HCT116 (cell line): ENCODE measurements around the gene RCAN2. TPM values are rescaled to one million over a fixed set of nuclear protein-coding genes. Genes with fewer than 3 reads are reported as not detected.

Experiments used
- ATAC-seq: fragments of 200-7000 bp; cut with Tn5 transposase; 2 replicates; pipeline ENCODE4 v1.9.1; 2020; ENCODE audit warnings: mild to moderate bottlenecking, moderate library complexity
- BruUV-seq: library from RNA; stranded (reverse); fragments of 400-500 nt; replicated peaks from 2 replicates; lab custom pipeline; 2021; lab: Mats Ljungman, UMichigan
- CTCF ChIA-PET: fragments of 300-600 bp; sonication (Branson Sonifier 250); formaldehyde crosslinking; loops from one replicate; lab custom pipeline; 2021; ENCODE audit warnings: antibody characterized with exemption; lab: Charles Lee
- POLR2A ChIA-PET: fragments of 300-600, 350-600 bp; sonication (Branson Sonifier 250); formaldehyde crosslinking; loops from one replicate; lab custom pipeline; 2021; ENCODE audit warnings: antibody characterized with exemption; lab: Charles Lee
- RAD21 ChIA-PET, 2 experiments: fragments of 300-600 bp; sonication (Branson Sonifier 250); formaldehyde crosslinking; loops; one replicate each; lab custom pipeline; 2023; ENCODE audit warnings: low total read pairs in 2 of 2; ENCODE audit not compliant: uncharacterized antibody in 2 of 2, unreplicated experiment in 2 of 2, low non-redundant PET in 1 of 2; lab: Charles Lee
- DNase-seq: peaks from one replicate; pipeline ENCODE4 v3.0.0-alpha.2; 2010; ENCODE audit warnings: low read depth, low spot score
- H2AFZ ChIP-seq: fragments of 200-600 bp; shearing (Covaris generic), sonication (generic); 2 replicates; pipeline ENCODE4 v1.6.1; 2017; ENCODE audit warnings: low read depth, mixed run types, mixed read lengths, antibody characterized with exemption, low read length; ENCODE audit not compliant: poor library complexity, severe bottlenecking
- H3K27ac ChIP-seq: 2 replicates; pipeline ENCODE4 v1.5.1; 2012; ENCODE audit warnings: low read depth, low read length
- H3K27me3 ChIP-seq: fragments of 200-600 bp; sonication (generic); 2 replicates; pipeline ENCODE4 v1.6.1; 2016; ENCODE audit warnings: mixed run types, low read length, mixed read lengths; ENCODE audit not compliant: insufficient read depth
- H3K36me3 ChIP-seq, 2 experiments: fragments of 200-500 bp in 1 of 2; fragments of 200-600 bp in 1 of 2; sonication (Bioruptor generic) in 1 of 2; sonication (generic) in 1 of 2; 2 replicates each; pipeline versions ENCODE4 v1.5.1 to v1.6.1; 2014 to 2016; ENCODE audit warnings: low read length in 2 of 2, inconsistent platforms in 1 of 2, mixed read lengths in 1 of 2, mixed run types in 1 of 2; ENCODE audit not compliant: insufficient read depth in 2 of 2, control insufficient read depth in 1 of 2
- H3K4me1 ChIP-seq, 2 experiments: fragments of 200-600 bp in 1 of 2; sonication (generic) in 1 of 2; 2 replicates each; pipeline versions ENCODE4 v1.5.1 to v1.6.1; 2012 to 2017; ENCODE audit warnings: low read length in 2 of 2, inconsistent platforms in 1 of 2, mild to moderate bottlenecking in 1 of 2, mixed read lengths in 1 of 2, mixed run types in 1 of 2, moderate library complexity in 1 of 2; ENCODE audit not compliant: insufficient read depth in 2 of 2, control insufficient read depth in 1 of 2
- H3K4me2 ChIP-seq: fragments of 200-600 bp; sonication (generic); 2 replicates; pipeline ENCODE4 v1.6.1; 2017; ENCODE audit warnings: mixed run types, low read length, mixed read lengths
- H3K4me3 ChIP-seq, 2 experiments: fragments of 200-600 bp in 1 of 2; sonication (generic) in 1 of 2; replicated peaks in 1 of 2; 2 replicates each; pipeline ENCODE4 v1.5.1; 2011 to 2016; ENCODE audit warnings: low read length in 2 of 2, control low read depth in 1 of 2, low read depth in 1 of 2, mild to moderate bottlenecking in 1 of 2, mixed read lengths in 1 of 2, mixed run types in 1 of 2
- H3K79me2 ChIP-seq: fragments of 200-600 bp; sonication (generic); 2 replicates; pipeline ENCODE4 v1.6.1; 2017; ENCODE audit warnings: mild to moderate bottlenecking, mixed run types, low read length, moderate library complexity, mixed read lengths; ENCODE audit not compliant: insufficient read depth
- H3K9ac ChIP-seq: fragments of 200-600 bp; sonication (generic); 2 replicates; pipeline ENCODE4 v1.6.1; 2016; ENCODE audit warnings: low read length, mixed read lengths
- H3K9me2 ChIP-seq: fragments of 200-600 bp; sonication (generic), shearing (Covaris generic); 2 replicates; pipeline ENCODE4 v1.6.1; 2017; ENCODE audit warnings: mixed run types, mild to moderate bottlenecking, moderate library complexity; ENCODE audit not compliant: insufficient read depth
- H3K9me3 ChIP-seq, 2 experiments: fragments of 200-500 bp in 1 of 2; fragments of 200-600 bp in 1 of 2; sonication (Bioruptor generic) in 1 of 2; sonication (generic) in 1 of 2; 2 replicates each; pipeline ENCODE4 v1.6.1; 2014 to 2017; ENCODE audit warnings: low read length in 2 of 2, mixed read lengths in 2 of 2, inconsistent platforms in 1 of 2, low read depth in 1 of 2, mild to moderate bottlenecking in 1 of 2, mixed run types in 1 of 2, moderate library complexity in 1 of 2; ENCODE audit not compliant: control insufficient read depth in 1 of 2, insufficient read depth in 1 of 2
- H4K20me1 ChIP-seq: fragments of 200-600 bp; sonication (generic), shearing (Covaris generic); 2 replicates; pipeline ENCODE4 v1.6.1; 2017; ENCODE audit warnings: mixed run types, mild to moderate bottlenecking, moderate library complexity; ENCODE audit not compliant: insufficient read depth
- ATF3 ChIP-seq: IDR thresholded peaks from 2 replicates; pipeline ENCODE4 v1.6.1; 2012
- CBX3 ChIP-seq: IDR thresholded peaks from 2 replicates; pipeline ENCODE4 v1.6.1; 2012; ENCODE audit warnings: low read depth
- EGR1 ChIP-seq: IDR thresholded peaks from 2 replicates; pipeline ENCODE4 v1.6.1; 2012; ENCODE audit warnings: low read depth
- ELF1 ChIP-seq: IDR thresholded peaks from 2 replicates; pipeline ENCODE4 v1.6.1; 2012; ENCODE audit warnings: low read depth, borderline replicate concordance
- EZH2 ChIP-seq: fragments of 200-600 bp; sonication (generic); IDR thresholded peaks from 2 replicates; pipeline ENCODE4 v1.6.1; 2017; ENCODE audit warnings: antibody characterized with exemption, mixed run types
- FOSL1 ChIP-seq: IDR thresholded peaks from 2 replicates; pipeline ENCODE4 v1.6.1; 2012; ENCODE audit warnings: low read depth
- JUND ChIP-seq: IDR thresholded peaks from 2 replicates; pipeline ENCODE4 v1.6.1; 2012
- POLR2A ChIP-seq: IDR thresholded peaks from 2 replicates; pipeline ENCODE4 v1.7.0; 2011; ENCODE audit warnings: borderline replicate concordance; ENCODE audit not compliant: insufficient read depth, insufficient read length; ENCODE audit errors: extremely low read depth
- POLR2AphosphoS5 ChIP-seq: IDR thresholded peaks from 2 replicates; pipeline ENCODE4 v1.6.1; 2011; ENCODE audit warnings: mild to moderate bottlenecking, low read depth, low read length, moderate library complexity
- RAD21 ChIP-seq: IDR thresholded peaks from 2 replicates; pipeline ENCODE4 v1.6.1; 2012; ENCODE audit warnings: low read depth, mild to moderate bottlenecking
- SIN3A ChIP-seq: IDR thresholded peaks from 2 replicates; pipeline ENCODE4 v1.6.1; 2012; ENCODE audit warnings: low read depth
- SP1 ChIP-seq: IDR thresholded peaks from 2 replicates; pipeline ENCODE4 v1.6.1; 2012; ENCODE audit warnings: low read depth
- SRF ChIP-seq: IDR thresholded peaks from 2 replicates; pipeline ENCODE4 v1.6.1; 2012; ENCODE audit warnings: low read depth
- TCF7L2 ChIP-seq: IDR thresholded peaks from 2 replicates; pipeline ENCODE4 v1.7.0; 2011; ENCODE audit warnings: borderline replicate concordance, inconsistent platforms; ENCODE audit not compliant: insufficient read depth, insufficient read length; ENCODE audit errors: extremely low read depth
- YY1 ChIP-seq: IDR thresholded peaks from 2 replicates; pipeline ENCODE4 v1.6.1; 2011; ENCODE audit warnings: low read length, low read depth, moderate library complexity, mild to moderate bottlenecking; ENCODE audit not compliant: insufficient replicate concordance; ENCODE audit errors: extremely low read depth
- ZBTB33 ChIP-seq: IDR thresholded peaks from 2 replicates; pipeline ENCODE4 v1.6.1; 2011; ENCODE audit warnings: mild to moderate bottlenecking, low read length, moderate library complexity; ENCODE audit not compliant: insufficient replicate concordance; ENCODE audit errors: extremely low read depth
- ZFX ChIP-seq: fragments of 450-650 bp; IDR thresholded peaks from 2 replicates; pipeline ENCODE4 v1.6.1; 2017
- ZNF274 ChIP-seq: fragments of 200-500 bp; sonication (Bioruptor generic); IDR thresholded peaks from 2 replicates; pipeline ENCODE4 v1.6.1; 2014; ENCODE audit warnings: mild to moderate bottlenecking, low read depth, low read length, inconsistent platforms
- intact Hi-C: fragments of 100-400 bp; cut with micrococcal nuclease; formaldehyde crosslinking; loops from 2 replicates; pipeline ENCODE4 v1.10.0; 2022
- total RNA-seq: library from RNA; stranded (reverse); gene quantifications from one replicate; pipeline ENCODE4 v1.2.1, GENCODE V29; 2021; ENCODE audit not compliant: unreplicated experiment
- TF ChIP-seq, protein P1 (sequence below), 3 experiments: fragments of 200-600 bp in 1 of 3; sonication (generic) in 1 of 3; IDR thresholded peaks in 2 of 3; conservative IDR thresholded peaks in 1 of 3; 2 replicates each; pipeline ENCODE4 v1.5.1; 2012 to 2017; ENCODE audit warnings: low read depth in 2 of 3, low read length in 2 of 3, antibody characterized with exemption in 1 of 3, borderline replicate concordance in 1 of 3, control low read depth in 1 of 3, mild to moderate bottlenecking in 1 of 3, mixed read lengths in 1 of 3, mixed run types in 1 of 3, moderate library complexity in 1 of 3; ENCODE audit not compliant: insufficient read depth in 1 of 3
- TF ChIP-seq, protein P2 (sequence below): IDR thresholded peaks from 2 replicates; pipeline ENCODE4 v1.6.1; 2012

Gene RCAN2
- total RNA-seq, 1 experiment from 2014 or later, result 0.57 TPM

DNA sequence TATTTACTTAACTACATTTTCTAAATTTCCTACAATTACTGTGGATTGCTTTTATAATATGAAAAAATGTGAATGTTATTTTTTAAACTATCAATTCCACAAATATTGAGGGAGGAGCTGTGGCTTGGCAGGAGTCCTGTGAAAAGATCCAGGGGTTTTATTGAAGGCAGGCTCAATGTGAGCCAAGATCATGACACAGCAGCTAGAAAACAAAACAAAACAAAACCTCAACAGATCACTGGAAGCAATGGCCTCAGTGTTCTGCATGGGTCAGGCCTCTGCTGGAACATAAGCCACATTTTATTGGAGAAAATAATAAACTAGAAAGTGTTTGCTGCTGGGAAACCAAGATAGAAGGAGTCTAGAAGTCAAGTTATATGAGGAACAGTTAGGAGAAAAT, 19.4 kb upstream of the RCAN2 start:
- Histone ChIP-seq H3K4me1 (no peaks in the 10 kb centered on the region), H3K4me3 (no peak overlapping the region), H3K27me3 (no peaks in the 10 kb centered on the region), H3K4me2 (no peak overlapping the region), H4K20me1 (no peaks in the 10 kb centered on the region), H3K36me3 (no peaks in the 10 kb centered on the region), H3K79me2 (no peaks in the 10 kb centered on the region), H3K9me2 (no peaks in the 10 kb centered on the region), H2AFZ (no peak overlapping the region), H3K9ac (no peak overlapping the region), H3K27ac (no peak overlapping the region), H3K9me3 (no peaks in the 10 kb centered on the region)
- CTCF ChIA-PET, result no interaction called here
- POLR2A ChIA-PET, result no interaction called here
- TF ChIP-seq EZH2, result no peak
- TF ChIP-seq, protein P1, sequence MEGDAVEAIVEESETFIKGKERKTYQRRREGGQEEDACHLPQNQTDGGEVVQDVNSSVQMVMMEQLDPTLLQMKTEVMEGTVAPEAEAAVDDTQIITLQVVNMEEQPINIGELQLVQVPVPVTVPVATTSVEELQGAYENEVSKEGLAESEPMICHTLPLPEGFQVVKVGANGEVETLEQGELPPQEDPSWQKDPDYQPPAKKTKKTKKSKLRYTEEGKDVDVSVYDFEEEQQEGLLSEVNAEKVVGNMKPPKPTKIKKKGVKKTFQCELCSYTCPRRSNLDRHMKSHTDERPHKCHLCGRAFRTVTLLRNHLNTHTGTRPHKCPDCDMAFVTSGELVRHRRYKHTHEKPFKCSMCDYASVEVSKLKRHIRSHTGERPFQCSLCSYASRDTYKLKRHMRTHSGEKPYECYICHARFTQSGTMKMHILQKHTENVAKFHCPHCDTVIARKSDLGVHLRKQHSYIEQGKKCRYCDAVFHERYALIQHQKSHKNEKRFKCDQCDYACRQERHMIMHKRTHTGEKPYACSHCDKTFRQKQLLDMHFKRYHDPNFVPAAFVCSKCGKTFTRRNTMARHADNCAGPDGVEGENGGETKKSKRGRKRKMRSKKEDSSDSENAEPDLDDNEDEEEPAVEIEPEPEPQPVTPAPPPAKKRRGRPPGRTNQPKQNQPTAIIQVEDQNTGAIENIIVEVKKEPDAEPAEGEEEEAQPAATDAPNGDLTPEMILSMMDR (IDR thresholded peaks at IDR 0.05 in 2 of 3, conservative IDR thresholded peaks at IDR 0.05 in 1 of 3; ENCODE audit: borderline replicate concordance in 1 of 3, insufficient read depth in 1 of 3, low read depth in 2 of 3, low read length in 2 of 3), result no peak
- TF ChIP-seq CBX3, result no peak
- no peak for TF ChIP-seq TCF7L2
- no peak for TF ChIP-seq EGR1
- TF ChIP-seq POLR2AphosphoS5, result no peak
- no peak for TF ChIP-seq ATF3
- no peak for TF ChIP-seq YY1
- TF ChIP-seq, protein P2, sequence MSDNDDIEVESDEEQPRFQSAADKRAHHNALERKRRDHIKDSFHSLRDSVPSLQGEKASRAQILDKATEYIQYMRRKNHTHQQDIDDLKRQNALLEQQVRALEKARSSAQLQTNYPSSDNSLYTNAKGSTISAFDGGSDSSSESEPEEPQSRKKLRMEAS, result no peak
- TF ChIP-seq POLR2A, result no peak
- TF ChIP-seq JUND, result no peak
- no peak for TF ChIP-seq ELF1
- no peak for TF ChIP-seq ZFX
- no peak for TF ChIP-seq ZBTB33
- no peak for TF ChIP-seq ZNF274
- no peak for TF ChIP-seq RAD21
- TF ChIP-seq SP1, result no peak
- no peak for TF ChIP-seq SIN3A
- no peak for TF ChIP-seq FOSL1
- TF ChIP-seq SRF, result no peak
- no peak for ATAC-seq
- RAD21 ChIA-PET, result no interaction called here
- intact Hi-C loops, result no loop called here
- no TSS peak for BruUV-seq
- DNase-seq, result no peak
